Mesenchymal stem cell (in vitro differentiated cells and primary cell): ENCODE measurements around the gene LRRN1. TPM values are rescaled to one million over a fixed set of nuclear protein-coding genes. Genes with fewer than 3 reads are reported as not detected.

Experiments used
- DNase-seq: peaks from one replicate; pipeline ENCODE4 v3.0.0-alpha.2; 2013
- H2AFZ ChIP-seq: one replicate; pipeline ENCODE4 v1.6.1; 2013; ENCODE audit warnings: low read depth, mild to moderate bottlenecking, control low read depth, inconsistent platforms, low read length, moderate library complexity
- H2AK5ac ChIP-seq: 2 replicates; pipeline ENCODE4 v1.6.1; 2013; ENCODE audit warnings: low read length, moderate library complexity, mild to moderate bottlenecking, inconsistent platforms; ENCODE audit not compliant: severe bottlenecking
- H2BK120ac ChIP-seq: one replicate; pipeline ENCODE4 v1.6.1; 2013; ENCODE audit warnings: low read depth, mild to moderate bottlenecking, inconsistent platforms, low read length, moderate library complexity
- H2BK12ac ChIP-seq, 2 experiments: one replicate each; pipeline ENCODE4 v1.6.1; 2013; ENCODE audit warnings: inconsistent platforms in 2 of 2, low read length in 2 of 2, mild to moderate bottlenecking in 2 of 2, moderate library complexity in 2 of 2, control low read depth in 1 of 2
- H2BK15ac ChIP-seq: one replicate; pipeline ENCODE4 v1.6.1; 2013; ENCODE audit warnings: mild to moderate bottlenecking, low read depth, inconsistent platforms; ENCODE audit not compliant: poor library complexity, severe bottlenecking
- H2BK5ac ChIP-seq: 2 replicates; pipeline ENCODE4 v1.6.1; 2013; ENCODE audit warnings: low read depth, mild to moderate bottlenecking, low read length, control low read depth, inconsistent platforms; ENCODE audit not compliant: poor library complexity, severe bottlenecking
- H3K14ac ChIP-seq, 2 experiments: one replicate each; pipeline ENCODE4 v1.6.1; 2013; ENCODE audit warnings: inconsistent platforms in 2 of 2, low read length in 2 of 2, control low read depth in 1 of 2, mild to moderate bottlenecking in 1 of 2, moderate library complexity in 1 of 2
- H3K18ac ChIP-seq, 2 experiments: one replicate each; pipeline ENCODE4 v1.6.1; 2013; ENCODE audit warnings: inconsistent platforms in 2 of 2, low read length in 2 of 2, control low read depth in 1 of 2, low read depth in 1 of 2, mild to moderate bottlenecking in 1 of 2
- H3K23ac ChIP-seq, 2 experiments: one replicate each; pipeline ENCODE4 v1.6.1; 2013; ENCODE audit warnings: inconsistent platforms in 2 of 2, low read length in 2 of 2, mild to moderate bottlenecking in 2 of 2, moderate library complexity in 2 of 2, control low read depth in 1 of 2
- H3K27ac ChIP-seq: 2 replicates; pipeline ENCODE4 v1.5.1; 2013; ENCODE audit warnings: mild to moderate bottlenecking, moderate library complexity, low read length, control low read depth, inconsistent platforms; ENCODE audit not compliant: poor library complexity, severe bottlenecking
- H3K27me3 ChIP-seq, 2 experiments: 2 replicates each; pipeline versions ENCODE4 v1.6.1 to v1.7.0; 2013; ENCODE audit warnings: low read length in 2 of 2, mild to moderate bottlenecking in 2 of 2, moderate library complexity in 2 of 2, control low read depth in 1 of 2, inconsistent platforms in 1 of 2; ENCODE audit not compliant: control insufficient read depth in 1 of 2, insufficient read depth in 1 of 2
- H3K36me3 ChIP-seq, 2 experiments: 2 replicates each; pipeline versions ENCODE4 v1.6.1 to v1.7.0; 2013; ENCODE audit warnings: low read length in 2 of 2, control low read depth in 1 of 2, inconsistent platforms in 1 of 2, low read depth in 1 of 2, mild to moderate bottlenecking in 1 of 2; ENCODE audit not compliant: insufficient read depth in 2 of 2, control insufficient read depth in 1 of 2
- H3K4ac ChIP-seq, 2 experiments: one replicate each; pipeline ENCODE4 v1.6.1; 2013; ENCODE audit warnings: inconsistent platforms in 2 of 2, low read length in 2 of 2, mild to moderate bottlenecking in 2 of 2, moderate library complexity in 2 of 2, control low read depth in 1 of 2, low read depth in 1 of 2
- H3K4me1 ChIP-seq: 2 replicates; pipeline ENCODE4 v1.6.1; 2013; ENCODE audit warnings: low read depth, low read length, control low read depth; ENCODE audit not compliant: control insufficient read depth, insufficient read depth
- H3K4me2 ChIP-seq: 2 replicates; pipeline ENCODE4 v1.6.1; 2013; ENCODE audit warnings: low read length, mild to moderate bottlenecking, inconsistent platforms; ENCODE audit not compliant: poor library complexity, severe bottlenecking
- H3K4me3 ChIP-seq, 2 experiments: 2 replicates each; pipeline versions ENCODE4 v1.5.1 to v1.7.0; 2013; ENCODE audit warnings: low read length in 2 of 2, mild to moderate bottlenecking in 2 of 2, control low read depth in 1 of 2, low read depth in 1 of 2; ENCODE audit not compliant: insufficient read depth in 1 of 2
- H3K79me1 ChIP-seq: replicated peaks from 2 replicates; pipeline ENCODE4 v1.6.1; 2013; ENCODE audit warnings: mild to moderate bottlenecking, control low read depth, low read length, inconsistent platforms; ENCODE audit not compliant: poor library complexity, severe bottlenecking
- H3K9ac ChIP-seq: 2 replicates; pipeline ENCODE4 v1.7.0; 2013; ENCODE audit warnings: mild to moderate bottlenecking, low read length, moderate library complexity
- H3K9me3 ChIP-seq: 2 replicates; pipeline ENCODE4 v1.7.0; 2013; ENCODE audit warnings: mild to moderate bottlenecking, low read length; ENCODE audit not compliant: control insufficient read depth
- H4K8ac ChIP-seq: one replicate; pipeline ENCODE4 v1.6.1; 2013; ENCODE audit warnings: inconsistent platforms, mild to moderate bottlenecking, low read length, moderate library complexity
- H4K91ac ChIP-seq: one replicate; pipeline ENCODE4 v1.6.1; 2013; ENCODE audit warnings: mild to moderate bottlenecking, low read length, inconsistent platforms
- WGBS: methylation state at CpG from one replicate; pipeline ENCODE4 v1.1.7; 2013; ENCODE audit warnings: mixed read lengths; 5-methylcytosine and 5-hydroxymethylcytosine counted together
- polyA plus RNA-seq, 2 experiments: library from polyadenylated mRNA; stranded (reverse); fragments of 200-250 nt; gene quantifications; one replicate each; pipeline ENCODE4 v1.2.3, GENCODE V29; 2013

LRRN1 gene
- polyA plus RNA-seq (2013, experiment 1 of 2), result not detected
- not detected for polyA plus RNA-seq (2013, experiment 2 of 2)

DNA sequence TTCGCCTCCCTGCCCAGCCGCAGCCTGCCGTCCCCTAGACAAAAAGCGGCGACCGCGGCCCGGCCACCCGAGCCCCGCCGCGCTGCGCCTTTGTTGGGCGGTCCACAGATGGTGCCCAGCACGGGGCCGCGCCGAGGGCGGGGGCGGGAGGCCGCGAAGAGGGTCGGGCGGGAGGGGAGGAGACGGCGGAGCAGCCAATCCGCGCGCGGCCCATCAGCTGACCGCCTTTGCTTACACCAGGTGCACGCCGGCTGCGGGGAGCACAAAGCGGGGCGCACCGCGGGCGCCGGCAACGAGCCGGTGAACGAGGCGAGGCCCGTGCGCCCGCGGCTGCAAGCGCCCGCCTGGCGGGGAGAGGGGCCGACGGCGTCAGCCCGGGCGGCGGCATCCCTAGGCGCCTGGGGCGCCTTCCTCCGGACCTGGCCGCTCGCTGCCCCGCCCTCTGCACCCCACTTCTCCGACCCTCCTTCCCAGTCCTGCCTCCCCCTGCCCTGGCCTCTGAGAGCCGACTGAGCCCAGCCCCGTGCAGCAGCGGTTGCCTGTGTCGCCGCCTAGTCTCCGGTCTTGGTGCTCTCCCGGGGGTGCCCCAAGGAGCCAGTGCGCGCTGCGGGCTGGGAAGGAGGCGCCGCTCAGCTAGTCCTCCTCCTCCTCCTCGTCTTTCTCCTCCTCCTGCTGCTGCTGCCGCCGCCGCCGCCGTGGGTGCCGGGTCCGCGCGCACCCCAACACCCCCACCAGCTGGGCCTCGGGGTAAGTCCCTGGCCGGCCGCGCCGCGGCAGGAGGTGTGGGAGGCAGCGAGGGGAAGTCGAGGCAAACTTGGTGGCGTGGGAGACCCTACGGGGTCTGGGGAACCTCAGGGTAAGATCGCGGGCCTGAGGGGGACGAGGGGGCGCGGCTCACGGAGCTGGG is at the start of gene LRRN1:
TSS of gene LRRN1 (plus strand) at position 259 of the 907 bp plus-strand sequence. CDS start 45,211 bp downstream, outside the sequence.
- Histone ChIP-seq H3K9me3 (peaks cover 6% of the 10 kb centered on the region), H3K4ac (no peak within 1 kb of the TSS), H3K4me2 (peak within 1 kb of the TSS; percentile 94), H2BK12ac (no peak within 1 kb of the TSS), H3K79me1 (no peaks in the 10 kb centered on the region), H2BK5ac (no peak within 1 kb of the TSS), H4K91ac (no peak within 1 kb of the TSS), H2AK5ac (no peak within 1 kb of the TSS), H3K27ac (no peak within 1 kb of the TSS), H3K14ac (peak within 1 kb of the TSS in 1 of 2 experiments; percentile 41), H3K27me3 (peaks cover 51 to 54% of the 10 kb centered on the region in 2 experiments), H3K36me3 (no peaks in the 10 kb centered on the region), H3K4me1 (peaks cover 21% of the 10 kb centered on the region), H2AFZ (no peak within 1 kb of the TSS), H4K8ac (no peak within 1 kb of the TSS), H3K23ac (no peak within 1 kb of the TSS), H2BK120ac (no peak within 1 kb of the TSS), H2BK15ac (no peak within 1 kb of the TSS), H3K18ac (no peak within 1 kb of the TSS), H3K9ac (no peak within 1 kb of the TSS), H3K4me3 (peak within 1 kb of the TSS; percentile 49 to 59)
- WGBS, result under 1% methylated on average over 37 of the region's 102 CpGs
- no peak for DNase-seq

GRCh38 chr3:3753416-3753815 is 45.8 kb upstream of the LRRN1 start:
- Histone ChIP-seq H3K36me3 (no peaks in the 10 kb centered on the region), H4K8ac (no peak overlapping the region), H2BK15ac (no peak overlapping the region), H2AFZ (no peak overlapping the region), H2BK12ac (no peak overlapping the region), H3K9me3 (peaks cover 3% of the 10 kb centered on the region), H4K91ac (no peak overlapping the region), H3K4me3 (no peak overlapping the region), H3K27ac (no peak overlapping the region), H3K27me3 (no peaks in the 10 kb centered on the region), H3K9ac (no peak overlapping the region), H2BK120ac (no peak overlapping the region), H3K14ac (no peak overlapping the region), H3K79me1 (no peaks in the 10 kb centered on the region), H3K4me1 (no peaks in the 10 kb centered on the region), H3K4ac (no peak overlapping the region), H2BK5ac (no peak overlapping the region), H3K23ac (no peak overlapping the region), H2AK5ac (no peak overlapping the region), H3K4me2 (no peak overlapping the region), H3K18ac (no peak overlapping the region)
- no peak for DNase-seq
- 33% methylated on average over 3 of the region's 3 CpGs for WGBS

DNA sequence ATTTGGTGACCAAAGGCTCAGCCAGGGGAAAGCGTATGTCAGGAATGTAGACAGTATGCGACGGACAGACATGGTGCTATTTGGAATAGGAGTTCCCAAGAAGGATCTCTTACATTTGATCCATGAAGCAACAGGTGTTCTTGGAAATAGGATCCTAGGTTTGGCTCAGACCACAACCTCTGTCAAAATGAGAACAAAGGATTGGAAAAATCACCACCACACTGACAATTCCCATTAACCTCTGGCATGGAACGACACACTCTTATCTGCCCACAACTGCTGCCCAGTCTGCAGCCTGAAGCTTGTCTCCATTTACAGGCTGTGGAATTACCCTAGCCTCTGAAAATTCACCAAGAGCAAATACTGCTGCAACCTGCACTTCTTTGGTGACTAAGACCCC is 33.6 kb upstream of the LRRN1 start:
- Histone ChIP-seq H2AFZ (no peak overlapping the region), H3K23ac (no peak overlapping the region), H2BK12ac (no peak overlapping the region), H4K91ac (no peak overlapping the region), H2BK120ac (no peak overlapping the region), H3K4me3 (no peak overlapping the region), H3K27ac (no peak overlapping the region), H3K18ac (no peak overlapping the region), H3K9ac (no peak overlapping the region), H4K8ac (no peak overlapping the region), H3K9me3 (peaks cover 8% of the 10 kb centered on the region), H3K4me2 (no peak overlapping the region), H2BK15ac (no peak overlapping the region), H3K4ac (no peak overlapping the region), H3K79me1 (no peaks in the 10 kb centered on the region), H3K4me1 (no peaks in the 10 kb centered on the region), H2AK5ac (no peak overlapping the region), H3K36me3 (no peaks in the 10 kb centered on the region), H3K14ac (no peak overlapping the region), H3K27me3 (no peaks in the 10 kb centered on the region), H2BK5ac (no peak overlapping the region)
- 82% methylated on average over 4 of the region's 4 CpGs for WGBS
- no peak for DNase-seq

- WGBS, result 28% methylated on average over 1 of the region's 1 CpG
Observed at GRCh38 chr3:3766140-3766539, 33.1 kb upstream of the LRRN1 start.

More at GRCh38 chr3:3766140-3766539, 33.1 kb upstream of the LRRN1 start:
- Histone ChIP-seq H3K27ac (no peak overlapping the region), H2BK15ac (no peak overlapping the region), H3K4me3 (no peak overlapping the region), H2AFZ (no peak overlapping the region), H3K79me1 (no peaks in the 10 kb centered on the region), H3K4me2 (no peak overlapping the region), H3K36me3 (no peaks in the 10 kb centered on the region), H3K4ac (no peak overlapping the region), H3K9me3 (peaks cover 6% of the 10 kb centered on the region), H3K4me1 (no peaks in the 10 kb centered on the region), H2BK120ac (no peak overlapping the region), H3K14ac (no peak overlapping the region), H4K91ac (no peak overlapping the region), H3K27me3 (no peaks in the 10 kb centered on the region), H2BK5ac (no peak overlapping the region), H3K23ac (no peak overlapping the region), H3K9ac (no peak overlapping the region), H2AK5ac (no peak overlapping the region), H3K18ac (no peak overlapping the region), H4K8ac (no peak overlapping the region), H2BK12ac (no peak overlapping the region)
- no peak for DNase-seq
